Loucy (cell line): ENCODE measurements around the gene CACNA1D.

Experiments
- H2AFZ ChIP-seq: fragments of 200-600 bp; sonication (generic); 2 replicates; pipeline ENCODE4 v1.6.0; 2016; ENCODE audit warnings: antibody characterized with exemption, mild to moderate bottlenecking, low read length, moderate library complexity
- H3F3A ChIP-seq: fragments of 200-600 bp; 2 replicates; pipeline ENCODE4 v1.6.0; 2016; ENCODE audit warnings: antibody characterized with exemption, low read depth, mild to moderate bottlenecking
- H3K27me3 ChIP-seq: fragments of 200-600 bp; sonication (generic); 2 replicates; pipeline ENCODE4 v1.6.1; 2014; ENCODE audit warnings: low read length, mild to moderate bottlenecking; ENCODE audit not compliant: insufficient read depth, poor library complexity, severe bottlenecking
- H3K36me3 ChIP-seq: fragments of 200-600 bp; sonication (generic); 2 replicates; pipeline ENCODE4 v1.6.1; 2016; ENCODE audit warnings: low read length; ENCODE audit not compliant: insufficient read depth
- H3K4me1 ChIP-seq: fragments of 200-600 bp; sonication (generic); 2 replicates; pipeline ENCODE4 v1.5.1; 2014; ENCODE audit warnings: low read length, mild to moderate bottlenecking; ENCODE audit not compliant: insufficient read depth, poor library complexity, severe bottlenecking
- H3K4me2 ChIP-seq: fragments of 200-600 bp; sonication (generic); 2 replicates; pipeline ENCODE4 v1.6.0; 2014; ENCODE audit warnings: antibody characterized with exemption, low read length, low read depth, mild to moderate bottlenecking; ENCODE audit not compliant: poor library complexity, severe bottlenecking
- H3K4me3 ChIP-seq: fragments of 200-600 bp; sonication (generic); 2 replicates; pipeline ENCODE4 v1.5.1; 2014; ENCODE audit warnings: low read length, mild to moderate bottlenecking, mixed read lengths; ENCODE audit not compliant: poor library complexity, severe bottlenecking
- H3K79me2 ChIP-seq: fragments of 200-600 bp; sonication (generic); 2 replicates; pipeline ENCODE4 v1.6.1; 2014; ENCODE audit warnings: low read length; ENCODE audit not compliant: insufficient read depth
- H3K9ac ChIP-seq: fragments of 200-600 bp; sonication (generic); 2 replicates; pipeline ENCODE4 v1.6.0; 2014; ENCODE audit warnings: mild to moderate bottlenecking, low read depth, low read length, moderate library complexity; ENCODE audit not compliant: poor library complexity, severe bottlenecking
- H3K9me2 ChIP-seq: fragments of 200-600 bp; sonication (generic); replicated peaks from 2 replicates; pipeline ENCODE4 v1.6.1; 2016; ENCODE audit warnings: low read depth, low read length, mixed read lengths
- H3K9me3 ChIP-seq: fragments of 200-600 bp; sonication (generic); 2 replicates; pipeline ENCODE4 v1.6.1; 2014; ENCODE audit warnings: mild to moderate bottlenecking, antibody characterized with exemption, low read length, low read depth; ENCODE audit not compliant: insufficient read depth
- H4K20me1 ChIP-seq: fragments of 200-600 bp; sonication (generic); 2 replicates; pipeline ENCODE4 v1.6.0; 2014; ENCODE audit warnings: antibody characterized with exemption, low read length, mild to moderate bottlenecking; ENCODE audit not compliant: insufficient read depth, poor library complexity, severe bottlenecking
- CTCF ChIP-seq: fragments of 200-600 bp; sonication (generic); conservative IDR thresholded peaks from 2 replicates; pipeline ENCODE4 v1.5.1; 2014; ENCODE audit warnings: mild to moderate bottlenecking, antibody characterized with exemption, low read length
- EZH2phosphoT487 ChIP-seq: fragments of 200-600 bp; IDR thresholded peaks from 2 replicates; pipeline ENCODE4 v1.6.1; 2018; ENCODE audit warnings: antibody characterized with exemption, mild to moderate bottlenecking, moderate library complexity, borderline replicate concordance

CACNA1D gene

GRCh38 chr3:53671192-53671960 is 177.0 kb downstream of the CACNA1D start:
- no peaks in the 10 kb centered on the region for H3K4me1 ChIP-seq

GRCh38 chr3:53671961-53672299 is 177.5 kb downstream of the CACNA1D start:
- no peaks in the 10 kb centered on the region for H3F3A ChIP-seq
- H4K20me1 ChIP-seq = no peaks in the 10 kb centered on the region
- no peak overlapping the region for H3K4me2 ChIP-seq
- H3K79me2 ChIP-seq = no peaks in the 10 kb centered on the region
- no peaks in the 10 kb centered on the region for H3K9me2 ChIP-seq
- H3K27me3 ChIP-seq = no peaks in the 10 kb centered on the region
- no peaks in the 10 kb centered on the region for H3K4me1 ChIP-seq
- no peak overlapping the region for H3K4me3 ChIP-seq
- no peak overlapping the region for H2AFZ ChIP-seq
- H3K36me3 ChIP-seq = no peaks in the 10 kb centered on the region
- H3K9me3 ChIP-seq = no peaks in the 10 kb centered on the region
- H3K9ac ChIP-seq = no peak overlapping the region
- no peak for TF ChIP-seq CTCF
- no peak for TF ChIP-seq EZH2phosphoT487

More at GRCh38 chr3:53671192-53671960, 177.0 kb downstream of the CACNA1D start:
- Histone ChIP-seq H4K20me1 (no peaks in the 10 kb centered on the region), H3K4me3 (no peak overlapping the region), H3K4me2 (no peak overlapping the region), H3K9ac (no peak overlapping the region), H3K9me2 (no peaks in the 10 kb centered on the region), H2AFZ (no peak overlapping the region), H3K79me2 (no peaks in the 10 kb centered on the region), H3K36me3 (no peaks in the 10 kb centered on the region), H3K27me3 (no peaks in the 10 kb centered on the region), H3F3A (no peaks in the 10 kb centered on the region), H3K9me3 (no peaks in the 10 kb centered on the region)
- no peak for TF ChIP-seq EZH2phosphoT487
- TF ChIP-seq CTCF = no peak

- no peaks in the 10 kb centered on the region for H3K79me2 ChIP-seq
- H3K27me3 ChIP-seq = no peaks in the 10 kb centered on the region
- no peak overlapping the region for H3K4me2 ChIP-seq
- no peaks in the 10 kb centered on the region for H3K9me3 ChIP-seq
- no peaks in the 10 kb centered on the region for H4K20me1 ChIP-seq
- H3K36me3 ChIP-seq = no peaks in the 10 kb centered on the region
- H3K9me2 ChIP-seq = no peaks in the 10 kb centered on the region
- no peak overlapping the region for H3K4me3 ChIP-seq
- no peak overlapping the region for H2AFZ ChIP-seq
- H3F3A ChIP-seq = no peaks in the 10 kb centered on the region
- no peaks in the 10 kb centered on the region for H3K4me1 ChIP-seq
- no peak for TF ChIP-seq CTCF
- TF ChIP-seq EZH2phosphoT487 = no peak
- H3K9ac ChIP-seq = no peak overlapping the region
Measured at GRCh38 chr3:53672981-53673380, 178.6 kb downstream of the CACNA1D start.
